Fibroblast of the conjunctiva (primary cell): ENCODE data around the gene TNS2.
A peak's percentile ranks its signal among the peaks of the same experiment; 100 is the strongest.
"Not testable (repeated sequence)": the region's sequence is repeated elsewhere in the genome, so short reads cannot be mapped to it uniquely, and the experiment has no call there.

Source experiments
- DNase-seq: peaks from one replicate; pipeline ENCODE4 v3.0.0-alpha.2; 2010; ENCODE audit warnings: low read depth

Gene TNS2

DNA sequence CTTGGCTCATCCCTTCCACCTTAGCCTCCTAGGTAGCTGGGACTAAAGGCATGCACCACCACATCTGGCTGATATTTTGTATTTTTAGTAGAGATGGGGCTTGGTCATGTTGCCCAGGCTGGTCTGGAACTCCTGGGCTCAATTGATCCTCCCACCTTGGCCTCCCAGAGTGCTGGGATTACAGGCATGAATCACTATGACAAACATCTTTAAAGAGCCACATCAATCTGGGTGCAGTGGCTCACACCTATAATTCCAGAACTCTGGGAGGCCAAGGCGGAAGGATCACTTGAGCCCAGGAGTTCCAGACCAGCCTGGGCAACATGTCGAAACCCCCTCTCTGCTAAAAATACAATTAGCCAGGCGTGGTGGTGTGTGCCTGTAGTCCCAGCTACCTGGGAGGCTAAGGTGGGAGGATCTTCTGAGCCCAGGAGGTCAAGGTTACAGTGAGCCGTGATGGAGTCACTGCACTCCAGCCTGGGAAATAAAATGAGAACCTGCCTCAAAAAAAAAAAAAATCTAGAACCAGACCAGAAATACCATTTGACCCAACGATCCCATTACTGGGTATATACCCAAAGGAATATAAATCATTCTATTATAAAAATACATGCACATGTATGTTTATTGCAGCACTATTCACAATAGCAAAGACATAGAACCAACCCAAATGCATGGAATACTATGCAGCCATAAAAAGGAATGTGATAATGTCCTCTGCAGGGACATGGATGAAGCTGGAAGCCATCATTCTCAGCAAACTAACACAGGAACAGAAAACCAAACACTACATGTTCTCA lies 45.1 kb downstream of the TNS2 start:
- DNase-seq, result not testable (repeated sequence)

- not testable (repeated sequence) for DNase-seq
Observed at GRCh38 chr12:53095596-53095895, 45.7 kb downstream of the TNS2 start.

DNA sequence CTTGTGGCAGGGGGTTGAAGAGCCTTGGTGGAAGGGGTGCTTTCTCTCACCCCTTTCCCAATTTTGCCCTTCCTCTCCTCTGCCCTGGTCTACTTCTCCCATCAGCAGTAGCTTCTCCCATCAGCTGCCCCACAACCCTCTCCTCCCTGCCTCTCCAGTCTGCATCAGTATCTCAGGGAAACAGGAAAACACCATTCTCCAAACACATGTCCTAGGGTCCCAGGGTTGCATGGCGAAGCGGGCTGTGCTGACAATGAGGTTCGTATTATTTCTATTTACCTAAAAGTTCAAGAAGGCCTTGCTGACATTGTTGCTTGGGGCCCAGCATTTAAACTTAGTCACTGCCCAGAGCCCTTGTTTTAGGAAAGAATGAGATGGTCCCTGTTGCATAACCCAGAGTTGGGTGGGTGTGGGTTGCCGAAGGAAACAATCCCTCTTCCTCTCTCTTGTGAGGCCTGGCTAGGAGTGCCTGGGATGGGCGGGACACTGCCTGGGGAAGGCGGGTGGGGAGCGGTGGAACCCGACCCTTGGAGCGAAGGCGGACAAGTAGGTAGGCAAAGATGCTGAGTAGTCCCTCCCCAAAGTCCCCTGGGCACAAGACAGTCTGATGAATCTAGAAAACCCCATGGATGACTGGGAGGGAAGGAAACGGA lies 46.4 kb downstream of the TNS2 start:
- DNase-seq, result peak; percentile 90

DNA sequence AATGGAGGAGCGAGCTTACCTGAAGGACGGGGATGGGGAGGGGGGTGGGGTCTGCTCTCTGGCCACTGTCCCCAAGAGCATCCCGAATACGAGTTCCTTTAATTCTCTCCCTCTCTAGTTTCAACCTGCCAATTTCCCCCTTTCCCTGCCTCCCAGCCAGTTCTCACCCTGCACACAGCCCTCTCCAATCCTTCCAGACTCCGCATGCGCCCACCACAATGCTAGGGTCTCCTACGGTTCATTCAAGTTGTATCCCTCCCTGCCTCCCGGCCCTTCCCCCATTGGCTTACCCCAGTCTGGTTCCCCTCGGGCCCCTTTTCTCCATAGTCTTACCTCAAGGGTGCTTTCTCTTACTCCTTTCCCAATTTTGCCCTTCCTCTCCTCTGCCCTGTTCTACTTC lies 46.9 kb downstream of the TNS2 start:
- DNase-seq, result no peak

- DNase-seq, result no peak
Observed at GRCh38 chr12:53097207-53097563, 47.3 kb downstream of the TNS2 start.

- DNase-seq, result no peak
Observed at GRCh38 chr12:53097564-53098353, 47.9 kb downstream of the TNS2 start, which contains the start of gene IGFBP6. IGFBP6 (plus strand) TSS chr12:53097667; CDS start chr12:53097718, 51 bp downstream.

- DNase-seq, result peak; percentile 68
Observed at GRCh38 chr12:53098354-53098981, 48.6 kb downstream of the TNS2 start.

DNA sequence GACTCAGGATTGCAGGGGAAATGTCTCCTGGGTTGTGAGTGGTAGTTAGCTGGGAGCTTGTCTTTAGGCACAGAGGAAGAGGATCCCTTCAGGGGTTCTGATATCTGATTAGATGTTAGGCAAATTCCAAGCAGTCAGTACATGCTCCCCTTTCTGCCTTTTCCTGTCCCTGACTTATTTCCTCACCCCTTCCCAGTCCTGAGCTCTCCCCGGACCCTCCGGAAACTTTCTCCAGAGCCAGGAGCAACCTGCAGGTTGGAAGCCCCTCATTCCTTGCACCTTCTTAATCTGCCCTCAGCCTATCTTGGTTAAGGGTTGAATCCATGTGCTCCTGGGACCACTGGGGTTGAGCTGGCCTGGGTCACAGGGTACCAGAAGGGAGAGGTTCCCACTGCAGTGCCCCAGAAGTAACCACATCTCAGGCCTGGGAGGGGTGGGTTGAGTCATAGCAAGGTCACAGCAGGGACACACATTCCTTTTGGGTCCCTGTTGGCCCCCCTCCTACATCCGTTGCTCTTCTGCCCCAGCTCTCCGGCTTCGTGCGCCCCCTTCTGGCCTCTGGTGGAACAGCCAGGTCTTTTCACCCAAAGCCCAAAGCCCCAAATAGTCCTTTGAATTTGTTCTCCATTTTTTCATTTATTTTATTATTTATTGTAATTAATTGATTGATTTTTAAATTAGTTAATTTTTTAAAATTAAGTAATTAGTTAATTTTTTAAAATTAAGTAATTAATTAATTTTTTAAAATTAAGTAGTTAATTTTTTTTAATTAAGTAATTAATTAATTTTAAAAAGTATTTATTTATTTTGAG lies 49.4 kb downstream of the TNS2 start:
- DNase-seq, result peak; percentile 97

- DNase-seq, result no peak
Observed at GRCh38 chr12:53100466-53101151, 50.7 kb downstream of the TNS2 start.

GRCh38 chr12:53101266-53101665 lies 51.4 kb downstream of the TNS2 start:
- no peak for DNase-seq

- DNase-seq, result no peak
Observed at GRCh38 chr12:53101931-53102781, 52.3 kb downstream of the TNS2 start.

- no peak for DNase-seq
Observed at GRCh38 chr12:53102883-53103807, 53.3 kb downstream of the TNS2 start, which contains the start of gene SOAT2. SOAT2 (plus strand) TSS chr12:53103486; CDS start chr12:53103578, 92 bp downstream.

DNA sequence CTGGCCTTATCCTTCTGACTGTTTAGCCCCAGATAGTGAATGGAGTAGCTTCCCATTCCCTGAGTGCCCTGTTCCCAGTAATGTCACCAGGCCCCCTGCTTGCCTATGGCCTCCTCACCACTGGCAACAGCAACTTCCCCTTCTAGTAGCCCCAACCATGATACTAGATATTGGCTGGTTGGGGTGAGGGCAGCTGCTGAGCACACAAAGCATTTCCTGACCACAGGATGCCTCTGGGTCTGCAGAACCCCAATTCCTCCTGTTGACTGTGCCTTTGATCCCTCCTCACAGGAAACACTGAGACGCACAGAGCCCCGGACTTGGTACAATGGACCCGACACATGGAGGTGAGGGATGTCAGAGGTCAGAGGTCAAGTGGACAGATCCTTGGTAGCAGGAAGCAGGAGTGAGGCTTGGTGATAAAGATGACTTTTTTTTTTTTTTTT lies 54.0 kb downstream of the TNS2 start:
- no peak for DNase-seq

DNA sequence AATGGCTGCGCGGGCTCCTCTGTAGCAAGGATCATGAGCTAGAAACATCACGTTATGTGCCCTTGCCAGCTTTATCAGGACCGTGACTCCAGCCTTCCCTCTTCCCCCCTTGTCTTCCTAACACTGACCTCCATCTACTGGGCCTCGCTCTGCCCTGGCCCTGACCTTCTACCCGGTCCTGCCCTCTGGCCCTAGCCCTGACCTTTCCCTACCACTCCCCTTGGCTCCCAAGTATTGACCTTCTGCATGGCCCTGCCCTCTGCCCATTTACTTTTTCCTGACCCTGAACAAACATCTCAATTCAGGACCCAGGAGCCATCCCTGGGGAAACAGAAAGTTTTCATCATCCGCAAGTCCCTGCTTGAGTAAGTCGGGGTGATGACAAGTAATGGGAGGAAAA lies 55.4 kb downstream of the TNS2 start:
- DNase-seq, result no peak

DNA sequence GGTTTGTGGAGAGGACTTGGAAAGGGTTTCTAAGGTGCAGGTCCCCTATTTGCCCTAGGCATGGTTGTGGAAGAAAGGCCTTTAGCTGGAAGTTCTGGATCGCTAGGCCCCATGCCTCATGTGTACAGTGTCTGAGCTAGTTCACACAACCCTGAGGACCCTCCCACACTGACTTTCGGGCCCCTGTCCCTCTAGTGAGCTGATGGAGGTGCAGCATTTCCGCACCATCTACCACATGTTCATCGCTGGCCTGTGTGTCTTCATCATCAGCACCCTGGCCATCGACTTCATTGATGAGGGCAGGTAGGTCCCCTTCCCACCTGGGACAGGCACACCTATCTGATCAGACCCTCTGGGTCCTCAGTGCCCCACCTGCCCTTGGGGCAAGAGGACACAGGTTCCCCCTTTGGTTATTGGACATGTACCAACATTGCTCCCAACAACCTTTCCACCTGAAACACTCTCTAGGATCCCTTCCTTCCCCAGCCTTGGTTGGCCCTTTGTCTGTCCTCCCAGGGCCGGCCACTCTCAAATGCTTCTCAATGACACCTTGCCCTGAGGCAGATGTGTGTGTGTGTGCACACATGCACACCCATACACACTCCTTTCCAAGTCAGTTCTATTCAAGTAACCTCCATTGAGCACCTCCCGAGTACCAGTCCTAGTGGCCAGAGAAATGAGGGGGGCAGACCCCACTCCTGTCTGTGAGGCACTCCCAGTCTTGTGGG lies 56.0 kb downstream of the TNS2 start:
- no peak for DNase-seq

DNA sequence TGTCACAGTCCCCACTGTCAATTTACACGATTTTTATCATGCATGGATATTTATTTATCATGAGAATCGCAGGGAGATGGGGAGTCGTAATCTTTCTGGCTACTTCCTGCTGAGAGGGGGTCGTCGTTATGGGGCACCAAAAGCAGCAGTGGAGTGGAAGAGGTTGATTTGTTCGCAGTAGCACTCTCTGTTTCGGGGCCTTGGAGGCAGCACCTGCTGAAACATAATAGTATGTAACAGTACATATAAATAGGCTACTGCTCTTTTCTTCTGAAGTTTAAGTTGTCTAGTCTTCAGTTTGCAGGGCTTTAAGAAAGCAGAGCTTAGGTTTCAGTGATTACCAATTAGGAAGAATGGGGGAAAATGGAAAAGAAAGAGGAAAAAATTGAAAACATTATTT lies 57.3 kb downstream of the TNS2 start:
- no peak for DNase-seq

DNA sequence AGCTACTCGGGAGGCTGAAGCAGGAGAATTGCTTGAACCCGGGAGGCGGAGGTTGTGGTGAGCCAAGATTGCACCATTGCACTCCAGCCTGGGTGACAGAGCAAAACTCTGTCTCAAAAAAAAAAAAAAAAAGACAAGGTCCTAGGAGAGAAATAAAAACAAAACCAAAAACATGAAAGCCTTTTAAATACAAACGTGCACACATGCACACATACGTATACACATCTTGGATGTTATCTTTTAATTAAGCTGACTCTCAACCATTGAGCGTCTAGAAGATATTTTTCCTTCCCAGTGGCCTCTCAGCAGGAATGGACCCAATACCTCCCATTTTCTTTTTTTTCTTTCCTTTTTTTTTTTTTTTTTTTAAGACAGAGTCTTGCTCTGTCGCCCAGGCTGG lies 62.6 kb downstream of the TNS2 start:
- DNase-seq, result not testable (repeated sequence)

GRCh38 chr12:53113136-53113705 lies 63.4 kb downstream of the TNS2 start:
- no peak for DNase-seq
